Stimulated activated memory B cell treated with anti-CD40 and anti-IgM and Interleukin-4, amounts not matched to agents 10 μg/mL and 1 μg/mL and 100 μg/mL, for 72 hours (primary cell): ENCODE data around the gene RUNX2.

Experiments used
- ATAC-seq: fragments of 150-1000 bp; cut with Tn5 transposase; 2 replicates; pipeline ENCODE4 v1.10.0; 2021
- H3K27ac Mint-ChIP-seq: one replicate; pipeline ENCODE4 v1.8.0; 2022; ENCODE audit warnings: mild to moderate bottlenecking, mixed read lengths
- H3K27me3 Mint-ChIP-seq: one replicate; pipeline ENCODE4 v1.8.0; 2022; ENCODE audit warnings: mixed read lengths
- H3K36me3 Mint-ChIP-seq: one replicate; pipeline ENCODE4 v1.8.0; 2022; ENCODE audit warnings: mixed read lengths
- H3K4me1 Mint-ChIP-seq: one replicate; pipeline ENCODE4 v1.8.0; 2022; ENCODE audit warnings: mixed read lengths
- H3K4me3 Mint-ChIP-seq: one replicate; pipeline ENCODE4 v1.8.0; 2022; ENCODE audit warnings: mild to moderate bottlenecking, moderate library complexity, mixed read lengths
- H3K9me3 Mint-ChIP-seq: one replicate; pipeline ENCODE4 v1.8.0; 2022; ENCODE audit warnings: mixed read lengths

RUNX2 gene

GRCh38 chr6:45709781-45710220 lies 381.7 kb downstream of the RUNX2 start:
- peak; percentile 76 for ATAC-seq
- H3K4me3 Mint-ChIP-seq = no peak overlapping the region
- H3K4me1 Mint-ChIP-seq = peaks cover 37% of the 10 kb centered on the region
- H3K36me3 Mint-ChIP-seq = no peaks in the 10 kb centered on the region
- peaks cover 8% of the 10 kb centered on the region for H3K27me3 Mint-ChIP-seq
- H3K9me3 Mint-ChIP-seq = no peaks in the 10 kb centered on the region
- no peak overlapping the region for H3K27ac Mint-ChIP-seq

GRCh38 chr6:45710304-45710821 lies 382.2 kb downstream of the RUNX2 start:
- H3K4me3 Mint-ChIP-seq = peak overlapping the region; percentile 48
- peaks cover 41% of the 10 kb centered on the region for H3K4me1 Mint-ChIP-seq
- ATAC-seq = peak; percentile 89
- H3K27ac Mint-ChIP-seq = no peak overlapping the region
- no peaks in the 10 kb centered on the region for H3K36me3 Mint-ChIP-seq
- peaks cover 9% of the 10 kb centered on the region for H3K27me3 Mint-ChIP-seq
- H3K9me3 Mint-ChIP-seq = no peaks in the 10 kb centered on the region

- ATAC-seq = no peak
Measured at GRCh38 chr6:45712076-45712475, 383.9 kb downstream of the RUNX2 start.

GRCh38 chr6:45712786-45713185 lies 384.7 kb downstream of the RUNX2 start:
- no peaks in the 10 kb centered on the region for H3K9me3 Mint-ChIP-seq
- H3K27ac Mint-ChIP-seq = peak overlapping the region; percentile 52
- H3K27me3 Mint-ChIP-seq = peaks cover 9% of the 10 kb centered on the region
- H3K4me1 Mint-ChIP-seq = peaks cover 41% of the 10 kb centered on the region
- H3K36me3 Mint-ChIP-seq = no peaks in the 10 kb centered on the region
- no peak overlapping the region for H3K4me3 Mint-ChIP-seq
- no peak for ATAC-seq

More at GRCh38 chr6:45712076-45712475, 383.9 kb downstream of the RUNX2 start:
- peaks cover 9% of the 10 kb centered on the region for H3K27me3 Mint-ChIP-seq
- peaks cover 41% of the 10 kb centered on the region for H3K4me1 Mint-ChIP-seq
- H3K27ac Mint-ChIP-seq = peak overlapping the region; percentile 52
- H3K4me3 Mint-ChIP-seq = no peak overlapping the region
- no peaks in the 10 kb centered on the region for H3K9me3 Mint-ChIP-seq
- H3K36me3 Mint-ChIP-seq = no peaks in the 10 kb centered on the region
